HEK293 (cell line): ENCODE results near the gene CABS1.

Source experiments
- ZNF558 ChIP-seq: fragments of 450-650 bp; formaldehyde crosslinking; IDR thresholded peaks from 2 replicates; pipeline ENCODE4 v1.5.1; 2016; ENCODE audit warnings: missing biosample characterization, missing genetic modification characterization
- ZSCAN30 ChIP-seq: fragments of 450-650 bp; IDR thresholded peaks from 2 replicates; pipeline ENCODE4 v1.5.1; 2018; ENCODE audit warnings: missing biosample characterization, mild to moderate bottlenecking, missing genetic modification characterization, moderate library complexity
- TF ChIP-seq, protein P1 (sequence below): fragments of 450-650 bp; formaldehyde crosslinking; IDR thresholded peaks from 2 replicates; pipeline ENCODE4 v1.5.1; 2017; ENCODE audit warnings: missing biosample characterization, missing genetic modification characterization
- TF ChIP-seq, protein P2 (sequence below): fragments of 450-650 bp; formaldehyde crosslinking; IDR thresholded peaks from 2 replicates; pipeline ENCODE4 v1.5.1; 2016; ENCODE audit warnings: missing biosample characterization, missing genetic modification characterization
- TF ChIP-seq, protein P3 (sequence below): fragments of 450-650 bp; formaldehyde crosslinking; conservative IDR thresholded peaks from 2 replicates; pipeline ENCODE4 v1.5.1; 2016; ENCODE audit warnings: low read depth, missing biosample characterization, missing genetic modification characterization

DNA sequence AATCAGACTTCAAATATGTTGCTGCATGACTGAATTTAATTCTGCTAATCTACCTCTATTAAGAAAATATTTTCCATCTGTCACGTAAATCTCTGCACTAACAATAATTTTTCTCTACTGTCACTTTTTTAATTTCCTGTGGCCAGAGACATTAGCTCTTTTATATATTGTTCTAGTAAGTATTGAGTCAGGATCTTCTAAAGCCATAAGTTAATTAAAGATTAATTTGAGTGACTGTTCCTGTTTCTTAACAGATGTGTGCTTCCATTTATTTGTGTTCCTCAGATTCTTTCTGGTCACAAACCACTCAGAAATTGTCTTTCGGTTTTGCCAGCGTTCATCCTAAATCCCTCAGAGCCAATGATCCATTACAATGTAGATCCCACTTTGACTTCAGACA is 45.8 kb downstream of the CABS1 start:
- TF ChIP-seq ZSCAN30 (tag by site-specific recombination): no peak
- TF ChIP-seq, protein P1, sequence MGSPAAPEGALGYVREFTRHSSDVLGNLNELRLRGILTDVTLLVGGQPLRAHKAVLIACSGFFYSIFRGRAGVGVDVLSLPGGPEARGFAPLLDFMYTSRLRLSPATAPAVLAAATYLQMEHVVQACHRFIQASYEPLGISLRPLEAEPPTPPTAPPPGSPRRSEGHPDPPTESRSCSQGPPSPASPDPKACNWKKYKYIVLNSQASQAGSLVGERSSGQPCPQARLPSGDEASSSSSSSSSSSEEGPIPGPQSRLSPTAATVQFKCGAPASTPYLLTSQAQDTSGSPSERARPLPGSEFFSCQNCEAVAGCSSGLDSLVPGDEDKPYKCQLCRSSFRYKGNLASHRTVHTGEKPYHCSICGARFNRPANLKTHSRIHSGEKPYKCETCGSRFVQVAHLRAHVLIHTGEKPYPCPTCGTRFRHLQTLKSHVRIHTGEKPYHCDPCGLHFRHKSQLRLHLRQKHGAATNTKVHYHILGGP (tag by site-specific recombination): no peak
- TF ChIP-seq, protein P2, sequence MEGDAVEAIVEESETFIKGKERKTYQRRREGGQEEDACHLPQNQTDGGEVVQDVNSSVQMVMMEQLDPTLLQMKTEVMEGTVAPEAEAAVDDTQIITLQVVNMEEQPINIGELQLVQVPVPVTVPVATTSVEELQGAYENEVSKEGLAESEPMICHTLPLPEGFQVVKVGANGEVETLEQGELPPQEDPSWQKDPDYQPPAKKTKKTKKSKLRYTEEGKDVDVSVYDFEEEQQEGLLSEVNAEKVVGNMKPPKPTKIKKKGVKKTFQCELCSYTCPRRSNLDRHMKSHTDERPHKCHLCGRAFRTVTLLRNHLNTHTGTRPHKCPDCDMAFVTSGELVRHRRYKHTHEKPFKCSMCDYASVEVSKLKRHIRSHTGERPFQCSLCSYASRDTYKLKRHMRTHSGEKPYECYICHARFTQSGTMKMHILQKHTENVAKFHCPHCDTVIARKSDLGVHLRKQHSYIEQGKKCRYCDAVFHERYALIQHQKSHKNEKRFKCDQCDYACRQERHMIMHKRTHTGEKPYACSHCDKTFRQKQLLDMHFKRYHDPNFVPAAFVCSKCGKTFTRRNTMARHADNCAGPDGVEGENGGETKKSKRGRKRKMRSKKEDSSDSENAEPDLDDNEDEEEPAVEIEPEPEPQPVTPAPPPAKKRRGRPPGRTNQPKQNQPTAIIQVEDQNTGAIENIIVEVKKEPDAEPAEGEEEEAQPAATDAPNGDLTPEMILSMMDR: no peak
- no peak for TF ChIP-seq ZNF558 (tag by site-specific recombination)
- TF ChIP-seq, protein P3, sequence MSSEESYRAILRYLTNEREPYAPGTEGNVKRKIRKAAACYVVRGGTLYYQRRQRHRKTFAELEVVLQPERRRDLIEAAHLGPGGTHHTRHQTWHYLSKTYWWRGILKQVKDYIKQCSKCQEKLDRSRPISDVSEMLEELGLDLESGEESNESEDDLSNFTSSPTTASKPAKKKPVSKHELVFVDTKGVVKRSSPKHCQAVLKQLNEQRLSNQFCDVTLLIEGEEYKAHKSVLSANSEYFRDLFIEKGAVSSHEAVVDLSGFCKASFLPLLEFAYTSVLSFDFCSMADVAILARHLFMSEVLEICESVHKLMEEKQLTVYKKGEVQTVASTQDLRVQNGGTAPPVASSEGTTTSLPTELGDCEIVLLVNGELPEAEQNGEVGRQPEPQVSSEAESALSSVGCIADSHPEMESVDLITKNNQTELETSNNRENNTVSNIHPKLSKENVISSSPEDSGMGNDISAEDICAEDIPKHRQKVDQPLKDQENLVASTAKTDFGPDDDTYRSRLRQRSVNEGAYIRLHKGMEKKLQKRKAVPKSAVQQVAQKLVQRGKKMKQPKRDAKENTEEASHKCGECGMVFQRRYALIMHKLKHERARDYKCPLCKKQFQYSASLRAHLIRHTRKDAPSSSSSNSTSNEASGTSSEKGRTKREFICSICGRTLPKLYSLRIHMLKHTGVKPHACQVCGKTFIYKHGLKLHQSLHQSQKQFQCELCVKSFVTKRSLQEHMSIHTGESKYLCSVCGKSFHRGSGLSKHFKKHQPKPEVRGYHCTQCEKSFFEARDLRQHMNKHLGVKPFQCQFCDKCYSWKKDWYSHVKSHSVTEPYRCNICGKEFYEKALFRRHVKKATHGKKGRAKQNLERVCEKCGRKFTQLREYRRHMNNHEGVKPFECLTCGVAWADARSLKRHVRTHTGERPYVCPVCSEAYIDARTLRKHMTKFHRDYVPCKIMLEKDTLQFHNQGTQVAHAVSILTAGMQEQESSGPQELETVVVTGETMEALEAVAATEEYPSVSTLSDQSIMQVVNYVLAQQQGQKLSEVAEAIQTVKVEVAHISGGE (tag by site-specific recombination): no peak
